HCT116 (cell line): ENCODE results near the gene RPS27. TPM values are rescaled to one million over a fixed set of nuclear protein-coding genes. Genes with fewer than 3 reads are reported as not detected.

Source experiments
- ATAC-seq: fragments of 200-7000 bp; cut with Tn5 transposase; 2 replicates; pipeline ENCODE4 v1.9.1; 2020; ENCODE audit warnings: mild to moderate bottlenecking, moderate library complexity
- BruUV-seq: library from RNA; stranded (reverse); fragments of 400-500 nt; replicated peaks from 2 replicates; lab custom pipeline; 2021; lab: Mats Ljungman, UMichigan
- CTCF ChIA-PET: fragments of 300-600 bp; sonication (Branson Sonifier 250); formaldehyde crosslinking; loops from one replicate; lab custom pipeline; 2021; ENCODE audit warnings: antibody characterized with exemption; lab: Charles Lee
- POLR2A ChIA-PET: fragments of 300-600, 350-600 bp; sonication (Branson Sonifier 250); formaldehyde crosslinking; loops from one replicate; lab custom pipeline; 2021; ENCODE audit warnings: antibody characterized with exemption; lab: Charles Lee
- RAD21 ChIA-PET, 2 experiments: fragments of 300-600 bp; sonication (Branson Sonifier 250); formaldehyde crosslinking; loops; one replicate each; lab custom pipeline; 2023; ENCODE audit warnings: low total read pairs in 2 of 2; ENCODE audit not compliant: uncharacterized antibody in 2 of 2, unreplicated experiment in 2 of 2, low non-redundant PET in 1 of 2; lab: Charles Lee
- DNase-seq: peaks from one replicate; pipeline ENCODE4 v3.0.0-alpha.2; 2010; ENCODE audit warnings: low read depth, low spot score
- H2AFZ ChIP-seq: fragments of 200-600 bp; shearing (Covaris generic), sonication (generic); 2 replicates; pipeline ENCODE4 v1.6.1; 2017; ENCODE audit warnings: low read depth, mixed run types, mixed read lengths, antibody characterized with exemption, low read length; ENCODE audit not compliant: poor library complexity, severe bottlenecking
- H3K27ac ChIP-seq: 2 replicates; pipeline ENCODE4 v1.5.1; 2012; ENCODE audit warnings: low read depth, low read length
- H3K27me3 ChIP-seq: fragments of 200-600 bp; sonication (generic); 2 replicates; pipeline ENCODE4 v1.6.1; 2016; ENCODE audit warnings: mixed run types, low read length, mixed read lengths; ENCODE audit not compliant: insufficient read depth
- H3K36me3 ChIP-seq, 2 experiments: fragments of 200-500 bp in 1 of 2; fragments of 200-600 bp in 1 of 2; sonication (Bioruptor generic) in 1 of 2; sonication (generic) in 1 of 2; 2 replicates each; pipeline versions ENCODE4 v1.5.1 to v1.6.1; 2014 to 2016; ENCODE audit warnings: low read length in 2 of 2, inconsistent platforms in 1 of 2, mixed read lengths in 1 of 2, mixed run types in 1 of 2; ENCODE audit not compliant: insufficient read depth in 2 of 2, control insufficient read depth in 1 of 2
- H3K4me1 ChIP-seq, 2 experiments: fragments of 200-600 bp in 1 of 2; sonication (generic) in 1 of 2; 2 replicates each; pipeline versions ENCODE4 v1.5.1 to v1.6.1; 2012 to 2017; ENCODE audit warnings: low read length in 2 of 2, inconsistent platforms in 1 of 2, mild to moderate bottlenecking in 1 of 2, mixed read lengths in 1 of 2, mixed run types in 1 of 2, moderate library complexity in 1 of 2; ENCODE audit not compliant: insufficient read depth in 2 of 2, control insufficient read depth in 1 of 2
- H3K4me2 ChIP-seq: fragments of 200-600 bp; sonication (generic); 2 replicates; pipeline ENCODE4 v1.6.1; 2017; ENCODE audit warnings: mixed run types, low read length, mixed read lengths
- H3K4me3 ChIP-seq, 2 experiments: fragments of 200-600 bp in 1 of 2; sonication (generic) in 1 of 2; replicated peaks in 1 of 2; 2 replicates each; pipeline ENCODE4 v1.5.1; 2011 to 2016; ENCODE audit warnings: low read length in 2 of 2, control low read depth in 1 of 2, low read depth in 1 of 2, mild to moderate bottlenecking in 1 of 2, mixed read lengths in 1 of 2, mixed run types in 1 of 2
- H3K79me2 ChIP-seq: fragments of 200-600 bp; sonication (generic); 2 replicates; pipeline ENCODE4 v1.6.1; 2017; ENCODE audit warnings: mild to moderate bottlenecking, mixed run types, low read length, moderate library complexity, mixed read lengths; ENCODE audit not compliant: insufficient read depth
- H3K9ac ChIP-seq: fragments of 200-600 bp; sonication (generic); 2 replicates; pipeline ENCODE4 v1.6.1; 2016; ENCODE audit warnings: low read length, mixed read lengths
- H3K9me2 ChIP-seq: fragments of 200-600 bp; sonication (generic), shearing (Covaris generic); 2 replicates; pipeline ENCODE4 v1.6.1; 2017; ENCODE audit warnings: mixed run types, mild to moderate bottlenecking, moderate library complexity; ENCODE audit not compliant: insufficient read depth
- H3K9me3 ChIP-seq, 2 experiments: fragments of 200-500 bp in 1 of 2; fragments of 200-600 bp in 1 of 2; sonication (Bioruptor generic) in 1 of 2; sonication (generic) in 1 of 2; 2 replicates each; pipeline ENCODE4 v1.6.1; 2014 to 2017; ENCODE audit warnings: low read length in 2 of 2, mixed read lengths in 2 of 2, inconsistent platforms in 1 of 2, low read depth in 1 of 2, mild to moderate bottlenecking in 1 of 2, mixed run types in 1 of 2, moderate library complexity in 1 of 2; ENCODE audit not compliant: control insufficient read depth in 1 of 2, insufficient read depth in 1 of 2
- H4K20me1 ChIP-seq: fragments of 200-600 bp; sonication (generic), shearing (Covaris generic); 2 replicates; pipeline ENCODE4 v1.6.1; 2017; ENCODE audit warnings: mixed run types, mild to moderate bottlenecking, moderate library complexity; ENCODE audit not compliant: insufficient read depth
- CBX3 ChIP-seq: IDR thresholded peaks from 2 replicates; pipeline ENCODE4 v1.6.1; 2012; ENCODE audit warnings: low read depth
- CEBPB ChIP-seq: IDR thresholded peaks from 2 replicates; pipeline ENCODE4 v1.6.1; 2012; ENCODE audit warnings: low read depth
- FOSL1 ChIP-seq: IDR thresholded peaks from 2 replicates; pipeline ENCODE4 v1.6.1; 2012; ENCODE audit warnings: low read depth
- JUND ChIP-seq: IDR thresholded peaks from 2 replicates; pipeline ENCODE4 v1.6.1; 2012
- MAX ChIP-seq: IDR thresholded peaks from 2 replicates; pipeline ENCODE4 v1.6.1; 2012
- POLR2A ChIP-seq: IDR thresholded peaks from 2 replicates; pipeline ENCODE4 v1.7.0; 2011; ENCODE audit warnings: borderline replicate concordance; ENCODE audit not compliant: insufficient read depth, insufficient read length; ENCODE audit errors: extremely low read depth
- POLR2AphosphoS5 ChIP-seq: IDR thresholded peaks from 2 replicates; pipeline ENCODE4 v1.6.1; 2011; ENCODE audit warnings: mild to moderate bottlenecking, low read depth, low read length, moderate library complexity
- RAD21 ChIP-seq: IDR thresholded peaks from 2 replicates; pipeline ENCODE4 v1.6.1; 2012; ENCODE audit warnings: low read depth, mild to moderate bottlenecking
- REST ChIP-seq: IDR thresholded peaks from 2 replicates; pipeline ENCODE4 v1.6.1; 2012; ENCODE audit warnings: low read depth
- SIN3A ChIP-seq: IDR thresholded peaks from 2 replicates; pipeline ENCODE4 v1.6.1; 2012; ENCODE audit warnings: low read depth
- SP1 ChIP-seq: IDR thresholded peaks from 2 replicates; pipeline ENCODE4 v1.6.1; 2012; ENCODE audit warnings: low read depth
- TCF7L2 ChIP-seq: IDR thresholded peaks from 2 replicates; pipeline ENCODE4 v1.7.0; 2011; ENCODE audit warnings: borderline replicate concordance, inconsistent platforms; ENCODE audit not compliant: insufficient read depth, insufficient read length; ENCODE audit errors: extremely low read depth
- ZBTB33 ChIP-seq: IDR thresholded peaks from 2 replicates; pipeline ENCODE4 v1.6.1; 2011; ENCODE audit warnings: mild to moderate bottlenecking, low read length, moderate library complexity; ENCODE audit not compliant: insufficient replicate concordance; ENCODE audit errors: extremely low read depth
- ZNF274 ChIP-seq: fragments of 200-500 bp; sonication (Bioruptor generic); IDR thresholded peaks from 2 replicates; pipeline ENCODE4 v1.6.1; 2014; ENCODE audit warnings: mild to moderate bottlenecking, low read depth, low read length, inconsistent platforms
- intact Hi-C: fragments of 100-400 bp; cut with micrococcal nuclease; formaldehyde crosslinking; loops from 2 replicates; pipeline ENCODE4 v1.10.0; 2022
- total RNA-seq: library from RNA; stranded (reverse); gene quantifications from one replicate; pipeline ENCODE4 v1.2.1, GENCODE V29; 2021; ENCODE audit not compliant: unreplicated experiment

Gene RPS27
- total RNA-seq, 1 experiment from 2014 or later, result 1,905 TPM

- H3K27ac ChIP-seq, result no peak overlapping the region
- H3K4me1 ChIP-seq, result peaks cover 0 to 9% of the 10 kb centered on the region in 2 experiments; a peak in 2 of 4 replicates
- H3K9me2 ChIP-seq, result no peaks in the 10 kb centered on the region
- H3K27me3 ChIP-seq, result no peaks in the 10 kb centered on the region
- no peak overlapping the region for H2AFZ ChIP-seq
- H3K79me2 ChIP-seq, result peaks cover 36% of the 10 kb centered on the region
- no peaks in the 10 kb centered on the region for H4K20me1 ChIP-seq
- DNase-seq (no peak), ATAC-seq (no peak)
- H3K4me2 ChIP-seq, result no peak overlapping the region
- POLR2A ChIA-PET, result no interaction called here
- intact Hi-C loops, result no loop called here
- CTCF ChIA-PET, result no interaction called here
- H3K9me3 ChIP-seq, result no peaks in the 10 kb centered on the region
- RAD21 ChIA-PET, result no interaction called here
- BruUV-seq, result no TSS peak
- no peak overlapping the region for H3K4me3 ChIP-seq
- H3K36me3 ChIP-seq, result peaks cover 29 to 32% of the 10 kb centered on the region in 2 experiments; a peak in 3 of 4 replicates
- H3K9ac ChIP-seq, result no peak overlapping the region
- TF ChIP-seq SP1 (no peak), SIN3A (no peak), POLR2A (no peak), ZNF274 (no peak), CEBPB (no peak), FOSL1 (no peak), MAX (no peak), REST (no peak), CBX3 (no peak), RAD21 (no peak), ZBTB33 (no peak), POLR2AphosphoS5 (no peak), JUND (no peak), TCF7L2 (no peak)
These were observed 38.8 kb upstream of the RPS27 start for GRCh38 chr1:153951801-153952200.
